ENCODE results near the gene ABL2. TPM values are rescaled to one million over a fixed set of nuclear protein-coding genes. Genes with fewer than 3 reads are reported as not detected.

Gene ABL2
- polyA plus RNA-seq, 2 of the 4 experiments (the other 2 are of a cell fraction), result 12.4 TPM

DNA sequence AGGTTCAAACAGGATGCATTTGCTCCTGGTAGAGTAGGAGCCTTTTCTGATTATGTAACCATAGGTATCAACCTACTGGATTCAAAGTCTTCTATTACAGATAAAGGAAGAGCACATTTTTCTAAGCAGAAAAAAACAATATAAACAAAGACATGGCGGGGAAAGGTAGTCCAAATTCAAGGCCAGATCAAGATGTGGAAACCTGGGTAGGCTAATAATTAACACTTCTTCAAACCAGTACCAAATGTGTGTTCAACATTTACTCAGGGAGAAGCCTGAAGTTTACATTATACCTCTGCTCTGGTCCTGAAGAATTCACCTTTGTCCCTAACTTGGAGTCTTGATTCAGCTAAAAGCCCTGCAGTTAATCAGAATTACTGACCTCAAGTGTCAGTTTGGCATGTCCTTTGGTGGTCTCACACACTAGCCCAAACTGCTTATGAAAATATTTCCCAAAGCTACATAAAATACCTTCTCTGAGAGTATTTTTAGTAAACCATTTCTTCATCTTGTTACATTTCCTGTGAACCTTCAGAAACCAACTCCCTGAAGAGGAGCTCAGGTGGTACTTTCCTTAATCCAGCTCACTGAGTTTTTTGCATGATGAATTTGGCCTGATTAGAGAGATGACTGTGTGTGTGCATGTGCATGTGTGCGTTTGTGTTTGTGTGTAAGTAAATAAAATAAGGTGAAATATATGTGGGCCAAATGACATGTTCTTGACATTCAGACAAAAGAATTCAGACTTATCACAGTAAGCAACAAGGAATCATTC is 77.4 kb downstream of the ABL2 start:
- FAIRE-seq, result no peak
- TF ChIP-seq MAFK (IDR thresholded peaks at IDR 0.05; ENCODE audit: partially characterized antibody) (no peak), CEBPB (IDR thresholded peaks at IDR 0.05) (0 out of 4 replicates have a peak, but pooled peaks of 1 of the 2 experiments have one; percentile 3), EP300 (IDR thresholded peaks at IDR 0.05) (peak in 1 of 2 experiments; percentile 32; a peak in 1 of 5 replicates)
- Histone ChIP-seq H3K27ac (peak overlapping the region; percentile 55 to 69; a peak in 5 of 6 replicates), H3K9me3 (no peaks in the 10 kb centered on the region), H3K4me2 (peak overlapping the region; percentile 75), H3K4me3 (no peak overlapping the region), H3K4me1 (peaks cover 35% of the 10 kb centered on the region)
- CTCF ChIA-PET, result interaction anchor here (1.0 to 1.1 kb wide), 2 partner anchors 10 to 31 kb away, joined by 4 to 6 read pairs; no protein-coding TSS in a partner anchor
- POLR2A ChIA-PET, result no interaction called here
- peak in 1 of 2 experiments; percentile 40 for DNase-seq (ENCODE audit: low read depth in 1 of 2, low spot score in 1 of 2)
- ATAC-seq, result peak in 1 of 2 experiments; percentile 81; a peak in 3 of 6 replicates
- 10% methylated on average over 2 of the region's 2 CpGs for WGBS (ENCODE audit: missing lambda C conversion rate)

DNA sequence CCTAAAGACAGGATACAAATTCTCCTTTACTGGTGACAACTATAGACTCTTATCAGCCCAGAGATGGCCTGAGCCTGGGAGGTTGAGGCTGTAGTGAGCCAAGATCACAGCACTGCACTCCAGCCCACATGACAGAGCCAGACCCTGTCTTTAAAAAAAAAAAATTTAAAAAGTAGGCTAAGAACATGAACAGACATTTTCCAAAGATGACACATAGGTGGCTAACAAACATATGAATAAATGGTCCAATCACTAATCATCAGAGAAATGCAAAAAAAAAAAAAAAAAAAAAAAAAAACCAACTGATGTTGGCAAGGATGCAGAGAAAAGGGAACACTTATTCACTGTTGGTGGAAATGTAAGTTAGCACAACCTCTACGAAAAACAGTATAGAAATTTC is 82.6 kb downstream of the ABL2 start:
- ChIA-PET POLR2A (no interaction called here), CTCF (interaction anchor here (1.1 to 1.6 kb wide), 2 partner anchors 24 to 42 kb away, joined by 3 to 4 read pairs; no protein-coding TSS in a partner anchor)
- TF ChIP-seq MYC (IDR thresholded peaks at IDR 0.05; ENCODE audit: borderline replicate concordance, low read length) (no peak), CEBPB (IDR thresholded peaks at IDR 0.05) (no peak), JUN (IDR thresholded peaks at IDR 0.05) (no peak), HOXB13 (CRISPR knock-in tag; IDR thresholded peaks at IDR 0.05; ENCODE audit: low read depth) (no peak), NR3C1 (IDR thresholded peaks at IDR 0.05) (no peak), RARB (CRISPR knock-in tag; IDR thresholded peaks at IDR 0.05) (no peak), KDM5A (IDR thresholded peaks at IDR 0.05) (no peak), EHMT2 (IDR thresholded peaks at IDR 0.05; ENCODE audit: low read depth) (no peak), ZFP36 (IDR thresholded peaks at IDR 0.05; ENCODE audit: borderline replicate concordance, partially characterized antibody) (no peak), MAFK (IDR thresholded peaks at IDR 0.05; ENCODE audit: partially characterized antibody) (no peak), HDAC2 (IDR thresholded peaks at IDR 0.05) (no peak), PHF8 (IDR thresholded peaks at IDR 0.05; ENCODE audit: borderline replicate concordance, low read depth) (no peak)
- TF ChIP-seq, protein P1, sequence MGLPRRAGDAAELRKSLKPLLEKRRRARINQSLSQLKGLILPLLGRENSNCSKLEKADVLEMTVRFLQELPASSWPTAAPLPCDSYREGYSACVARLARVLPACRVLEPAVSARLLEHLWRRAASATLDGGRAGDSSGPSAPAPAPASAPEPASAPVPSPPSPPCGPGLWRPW (IDR thresholded peaks at IDR 0.05), result no peak
- DNase-seq (ENCODE audit: low read depth in 1 of 2, low spot score in 1 of 2) (no peak), FAIRE-seq (no peak), ATAC-seq (no peak)
- Histone ChIP-seq H3K9me3 (no peaks in the 10 kb centered on the region), H3K4me1 (peaks cover 40% of the 10 kb centered on the region), H3K4me3 (no peak overlapping the region), H3K4me2 (no peak overlapping the region), H3K27ac (peak overlapping the region in 1 of 2 experiments; percentile 51; a peak in 3 of 6 replicates)
- WGBS (ENCODE audit: missing lambda C conversion rate), result 74% methylated on average over 1 of the region's 1 CpG

DNA sequence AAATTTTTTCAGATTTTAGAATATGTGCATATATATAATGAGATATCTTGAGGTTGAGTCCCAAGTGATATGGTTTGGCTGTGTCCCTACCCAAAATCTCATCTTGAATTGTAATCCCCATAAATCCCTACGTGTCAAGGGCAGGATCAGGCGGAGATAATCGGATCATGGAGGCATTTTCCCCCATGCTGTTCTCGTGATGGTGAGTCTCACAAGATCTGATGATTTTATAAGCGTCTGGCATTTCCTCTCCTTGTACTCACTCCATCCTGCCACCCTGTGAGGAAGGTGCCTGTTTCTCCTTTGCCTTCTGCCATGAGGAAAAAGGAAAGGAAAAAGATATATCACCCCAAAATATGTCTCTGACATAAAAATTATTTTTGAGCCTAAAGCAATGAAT is 83.0 kb downstream of the ABL2 start:
- no peak for FAIRE-seq
- CTCF ChIA-PET, result interaction anchor here (1.1 to 1.6 kb wide), 2 partner anchors 25 to 41 kb away, joined by 3 to 4 read pairs; no protein-coding TSS in a partner anchor

DNA sequence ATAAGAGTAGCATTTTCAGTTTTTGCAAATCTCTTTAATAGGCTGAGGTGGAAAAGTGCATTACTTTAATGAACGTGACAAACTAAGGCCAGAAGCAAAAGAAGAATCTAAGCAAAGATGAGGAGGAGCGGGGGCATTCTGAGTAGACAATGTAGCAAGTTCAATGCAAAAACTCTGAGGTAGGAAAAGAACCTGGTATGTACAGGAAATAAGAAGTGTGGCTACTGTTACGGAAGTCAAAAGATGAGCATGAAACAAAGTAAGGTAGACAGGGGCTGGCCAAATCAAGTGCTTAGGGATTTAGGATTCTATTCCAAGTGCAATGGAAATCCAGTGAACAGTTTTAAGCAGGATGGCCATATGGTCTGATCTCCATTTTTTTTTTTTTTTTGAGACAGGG is 84.0 kb downstream of the ABL2 start:
- ChIA-PET CTCF (no interaction called here), POLR2A (no interaction called here)
- no peak for ATAC-seq
- no peak for DNase-seq (ENCODE audit: low read depth in 1 of 2, low spot score in 1 of 2)
- Histone ChIP-seq H3K9me3 (no peaks in the 10 kb centered on the region), H3K4me3 (no peak overlapping the region), H3K4me2 (no peak overlapping the region), H3K27ac (peak overlapping the region in 1 of 2 experiments; percentile 51; a peak in 3 of 6 replicates), H3K4me1 (peaks cover 40% of the 10 kb centered on the region)
- FAIRE-seq, result no peak
- whole genome bisulfite sequencing (ENCODE audit: missing lambda C conversion rate), result 89% methylated on average over 3 of the region's 3 CpGs
- TF ChIP-seq ESRRA (IDR thresholded peaks at IDR 0.05; ENCODE audit: borderline replicate concordance, low read length) (no peak), RAD21 (conservative IDR thresholded peaks at IDR 0.05 in 1 of 2, IDR thresholded peaks at IDR 0.05 in 1 of 2) (no peak), RNF2 (IDR thresholded peaks at IDR 0.05; ENCODE audit: borderline replicate concordance, low read depth) (no peak), KDM5A (IDR thresholded peaks at IDR 0.05) (no peak), BHLHE40 (IDR thresholded peaks at IDR 0.05; ENCODE audit: low read depth, low read length) (no peak), HOXB5 (CRISPR knock-in tag; IDR thresholded peaks at IDR 0.05) (no peak), CBX2 (IDR thresholded peaks at IDR 0.05; ENCODE audit: borderline replicate concordance, low read depth) (no peak), RARB (CRISPR knock-in tag; IDR thresholded peaks at IDR 0.05) (no peak), ZFP36 (IDR thresholded peaks at IDR 0.05; ENCODE audit: borderline replicate concordance, partially characterized antibody) (no peak), PHF8 (IDR thresholded peaks at IDR 0.05; ENCODE audit: borderline replicate concordance, low read depth) (no peak), FOSL2 (IDR thresholded peaks at IDR 0.05) (no peak), FOSL2 (CRISPR knock-in tag; IDR thresholded peaks at IDR 0.05) (no peak), SREBF2 (IDR thresholded peaks at IDR 0.05) (no peak)
- TF ChIP-seq, protein P2, sequence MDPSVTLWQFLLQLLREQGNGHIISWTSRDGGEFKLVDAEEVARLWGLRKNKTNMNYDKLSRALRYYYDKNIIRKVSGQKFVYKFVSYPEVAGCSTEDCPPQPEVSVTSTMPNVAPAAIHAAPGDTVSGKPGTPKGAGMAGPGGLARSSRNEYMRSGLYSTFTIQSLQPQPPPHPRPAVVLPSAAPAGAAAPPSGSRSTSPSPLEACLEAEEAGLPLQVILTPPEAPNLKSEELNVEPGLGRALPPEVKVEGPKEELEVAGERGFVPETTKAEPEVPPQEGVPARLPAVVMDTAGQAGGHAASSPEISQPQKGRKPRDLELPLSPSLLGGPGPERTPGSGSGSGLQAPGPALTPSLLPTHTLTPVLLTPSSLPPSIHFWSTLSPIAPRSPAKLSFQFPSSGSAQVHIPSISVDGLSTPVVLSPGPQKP (IDR thresholded peaks at IDR 0.05; ENCODE audit: low read depth, low read length), result no peak

More for the DNA sequence above, 83.0 kb downstream of the ABL2 start:
- no peak for ATAC-seq
- H3K4me1 ChIP-seq, result peaks cover 40% of the 10 kb centered on the region
- H3K4me3 ChIP-seq, result no peak overlapping the region
- POLR2A ChIA-PET, result no interaction called here
- 93% methylated on average over 5 of the region's 5 CpGs for WGBS (ENCODE audit: missing lambda C conversion rate)
- peak overlapping the region in 1 of 2 experiments; percentile 51; a peak in 3 of 6 replicates for H3K27ac ChIP-seq
- DNase-seq (ENCODE audit: low read depth in 1 of 2, low spot score in 1 of 2), result no peak
- no peaks in the 10 kb centered on the region for H3K9me3 ChIP-seq
- TF ChIP-seq EHMT2 (IDR thresholded peaks at IDR 0.05; ENCODE audit: low read depth), result no peak
- TF ChIP-seq FOSB (CRISPR knock-in tag; IDR thresholded peaks at IDR 0.05), result no peak
- no peak for TF ChIP-seq JUN (IDR thresholded peaks at IDR 0.05)
- TF ChIP-seq POLR2A (IDR thresholded peaks at IDR 0.05; ENCODE audit: low read length), result no peak
- no peak for TF ChIP-seq RARB (CRISPR knock-in tag; IDR thresholded peaks at IDR 0.05)
- TF ChIP-seq, protein P1 (IDR thresholded peaks at IDR 0.05), result no peak
- no peak for TF ChIP-seq EP300 (IDR thresholded peaks at IDR 0.05)
- TF ChIP-seq RAD21 (conservative IDR thresholded peaks at IDR 0.05 in 1 of 2, IDR thresholded peaks at IDR 0.05 in 1 of 2), result no peak
- TF ChIP-seq KDM1A (IDR thresholded peaks at IDR 0.05; ENCODE audit: low read depth), result no peak
- TF ChIP-seq CHD2 (IDR thresholded peaks at IDR 0.05; ENCODE audit: low read length, partially characterized antibody), result no peak
- no peak for TF ChIP-seq ZC3H11A (IDR thresholded peaks at IDR 0.05)
- no peak overlapping the region for H3K4me2 ChIP-seq

Data from A549 (cell line).